Ramos (cell line): ENCODE data around the gene TULP4.
"Not testable (repeated sequence)": the region's sequence is repeated elsewhere in the genome, so short reads cannot be mapped to it uniquely, and the experiment has no call there.

Source experiments
- in situ Hi-C: fragments of 300-500 bp; cut with MboI; formaldehyde crosslinking; loops from one replicate; pipeline ENCODE4 v1.14.3; 2022; ENCODE audit warnings: low sequenced_read_pairs; ENCODE audit not compliant: unreplicated experiment

TULP4 gene

GRCh38 chr6:158383057-158383456 lies 70.8 kb downstream of the TULP4 start:
- in situ Hi-C loops = no loop called here

GRCh38 chr6:158383542-158383941 lies 71.3 kb downstream of the TULP4 start:
- in situ Hi-C loops = no loop called here

- in situ Hi-C loops = no loop called here
These were observed 72.4 kb downstream of the TULP4 start for GRCh38 chr6:158384671-158385110.

- in situ Hi-C loops = no loop called here
These were observed 74.8 kb downstream of the TULP4 start for GRCh38 chr6:158387036-158387435.

- in situ Hi-C loops = no loop called here
These were observed 75.3 kb downstream of the TULP4 start for GRCh38 chr6:158387578-158387977.

- in situ Hi-C loops = no loop called here
These were observed 76.5 kb downstream of the TULP4 start for GRCh38 chr6:158388727-158389126.

GRCh38 chr6:158389193-158389919 lies 77.1 kb downstream of the TULP4 start:
- in situ Hi-C loops = no loop called here

- in situ Hi-C loops = no loop called here
These were observed 79.0 kb downstream of the TULP4 start for GRCh38 chr6:158391276-158391675.

- in situ Hi-C loops = not testable (repeated sequence)
These were observed 79.7 kb downstream of the TULP4 start for GRCh38 chr6:158391977-158392376.

- in situ Hi-C loops = no loop called here
These were observed 83.9 kb downstream of the TULP4 start for GRCh38 chr6:158396136-158396535.

- in situ Hi-C loops = no loop called here
These were observed 85.3 kb downstream of the TULP4 start for GRCh38 chr6:158397578-158397977.

- in situ Hi-C loops = no loop called here
These were observed 86.2 kb downstream of the TULP4 start for GRCh38 chr6:158398252-158399024.

GRCh38 chr6:158399040-158399700 lies 86.9 kb downstream of the TULP4 start:
- in situ Hi-C loops = no loop called here

- in situ Hi-C loops = no loop called here
These were observed 89.9 kb downstream of the TULP4 start for GRCh38 chr6:158402184-158402583.

- in situ Hi-C loops = not testable (repeated sequence)
These were observed 93.1 kb downstream of the TULP4 start for GRCh38 chr6:158405321-158405831.

- in situ Hi-C loops = no loop called here
These were observed 93.7 kb downstream of the TULP4 start for GRCh38 chr6:158405933-158406332.

- in situ Hi-C loops = no loop called here
These were observed 94.5 kb downstream of the TULP4 start for GRCh38 chr6:158406736-158407135.

- in situ Hi-C loops = no loop called here
These were observed 95.7 kb downstream of the TULP4 start for GRCh38 chr6:158408013-158408412.

GRCh38 chr6:158408552-158409130 lies 96.4 kb downstream of the TULP4 start:
- in situ Hi-C loops = no loop called here

- in situ Hi-C loops = no loop called here
These were observed 97.2 kb downstream of the TULP4 start for GRCh38 chr6:158409451-158409850.
